NT2/D1 (cell line): Measurements from ENCODE around the gene CCND2.

Source experiments
- DNase-seq: peaks from one replicate; pipeline ENCODE4 v3.0.0-alpha.2; 2011; ENCODE audit warnings: low read depth, low spot score
- H3K27me3 ChIP-seq: 2 replicates; pipeline ENCODE4 v1.6.0; 2011; ENCODE audit warnings: mild to moderate bottlenecking; ENCODE audit not compliant: insufficient read length, insufficient read depth
- H3K36me3 ChIP-seq: 2 replicates; pipeline ENCODE4 v1.6.1; 2011; ENCODE audit warnings: mild to moderate bottlenecking, low read length, mixed read lengths; ENCODE audit not compliant: insufficient read depth, insufficient read length
- H3K4me1 ChIP-seq: 2 replicates; pipeline ENCODE4 v1.5.1; 2011; ENCODE audit not compliant: insufficient read depth, insufficient read length
- H3K4me3 ChIP-seq: 2 replicates; pipeline ENCODE4 v1.5.1; 2011; ENCODE audit warnings: low read depth; ENCODE audit not compliant: insufficient read length
- H3K9ac ChIP-seq: 2 replicates; pipeline ENCODE4 v1.6.0; 2011; ENCODE audit warnings: low read depth; ENCODE audit not compliant: insufficient read length
- H3K9me3 ChIP-seq: 2 replicates; pipeline ENCODE4 v1.5.1; 2011; ENCODE audit warnings: mild to moderate bottlenecking, low read length; ENCODE audit not compliant: insufficient read depth
- SUZ12 ChIP-seq: IDR thresholded peaks from 2 replicates; pipeline ENCODE4 v1.6.1; 2011; ENCODE audit not compliant: insufficient read length, insufficient read depth; ENCODE audit errors: extremely low read depth
- YY1 ChIP-seq: IDR thresholded peaks from 2 replicates; pipeline ENCODE4 v1.6.1; 2011; ENCODE audit not compliant: insufficient read length, insufficient read depth
- ZNF274 ChIP-seq: IDR thresholded peaks from 2 replicates; pipeline ENCODE4 v1.6.1; 2011; ENCODE audit warnings: mild to moderate bottlenecking, low read depth, low read length

Gene CCND2

GRCh38 chr12:4296751-4297150, 23.2 kb downstream of the CCND2 start:
- TF ChIP-seq YY1 (no peak), ZNF274 (no peak), SUZ12 (no peak)

GRCh38 chr12:4297617-4298016, 24.1 kb downstream of the CCND2 start:
- H3K4me1 ChIP-seq, result peaks cover 12% of the 10 kb centered on the region
- DNase-seq, result no peak
- H3K27me3 ChIP-seq, result no peaks in the 10 kb centered on the region
- H3K9me3 ChIP-seq, result no peaks in the 10 kb centered on the region
- no peak overlapping the region for H3K9ac ChIP-seq
- peaks cover 94% of the 10 kb centered on the region for H3K36me3 ChIP-seq
- H3K4me3 ChIP-seq, result no peak overlapping the region
- TF ChIP-seq YY1 (no peak), ZNF274 (no peak), SUZ12 (no peak)

More at GRCh38 chr12:4296751-4297150, 23.2 kb downstream of the CCND2 start:
- Histone ChIP-seq H3K36me3 (peaks cover 94% of the 10 kb centered on the region), H3K4me1 (peaks cover 12% of the 10 kb centered on the region), H3K27me3 (no peaks in the 10 kb centered on the region), H3K9ac (no peak overlapping the region), H3K9me3 (no peaks in the 10 kb centered on the region), H3K4me3 (no peak overlapping the region)
- no peak for DNase-seq

GRCh38 chr12:4300883-4301282, 27.3 kb downstream of the CCND2 start:
- no peak overlapping the region for H3K4me3 ChIP-seq
- no peak overlapping the region for H3K9ac ChIP-seq
- H3K4me1 ChIP-seq, result no peaks in the 10 kb centered on the region
- H3K36me3 ChIP-seq, result peaks cover 94% of the 10 kb centered on the region
- TF ChIP-seq YY1, result no peak
- TF ChIP-seq SUZ12, result no peak
- TF ChIP-seq ZNF274, result no peak
- no peak for DNase-seq
- no peaks in the 10 kb centered on the region for H3K9me3 ChIP-seq
- no peaks in the 10 kb centered on the region for H3K27me3 ChIP-seq

GRCh38 chr12:4301932-4302501, 28.5 kb downstream of the CCND2 start:
- peaks cover 83% of the 10 kb centered on the region for H3K36me3 ChIP-seq
- H3K9ac ChIP-seq, result no peak overlapping the region
- H3K27me3 ChIP-seq, result no peaks in the 10 kb centered on the region
- H3K4me1 ChIP-seq, result no peaks in the 10 kb centered on the region
- H3K9me3 ChIP-seq, result no peaks in the 10 kb centered on the region
- H3K4me3 ChIP-seq, result no peak overlapping the region
- TF ChIP-seq ZNF274 (no peak), SUZ12 (no peak), YY1 (no peak)
- no peak for DNase-seq

- Histone ChIP-seq H3K9ac (no peak overlapping the region), H3K36me3 (peaks cover 77% of the 10 kb centered on the region), H3K9me3 (no peaks in the 10 kb centered on the region), H3K4me1 (no peaks in the 10 kb centered on the region), H3K27me3 (no peaks in the 10 kb centered on the region), H3K4me3 (no peak overlapping the region)
- TF ChIP-seq ZNF274 (no peak), YY1 (no peak)
- no peak for DNase-seq
Observed at GRCh38 chr12:4302881-4303280, 29.3 kb downstream of the CCND2 start.

- Histone ChIP-seq H3K4me1 (peaks cover 4% of the 10 kb centered on the region), H3K36me3 (peaks cover 68% of the 10 kb centered on the region), H3K4me3 (no peak overlapping the region), H3K9ac (no peak overlapping the region), H3K9me3 (no peaks in the 10 kb centered on the region), H3K27me3 (no peaks in the 10 kb centered on the region)
- DNase-seq, result no peak
- no peak for TF ChIP-seq SUZ12
- no peak for TF ChIP-seq YY1
- no peak for TF ChIP-seq ZNF274
Observed at GRCh38 chr12:4303750-4304149, 30.2 kb downstream of the CCND2 start.

- peak; percentile 95 for DNase-seq
- no peak for TF ChIP-seq ZNF274
- TF ChIP-seq YY1, result no peak
- TF ChIP-seq SUZ12, result no peak
- Histone ChIP-seq H3K9ac (peak overlapping the region; percentile 72), H3K4me1 (peaks cover 4% of the 10 kb centered on the region), H3K4me3 (peak overlapping the region; percentile 27), H3K9me3 (no peaks in the 10 kb centered on the region), H3K27me3 (no peaks in the 10 kb centered on the region), H3K36me3 (peaks cover 30% of the 10 kb centered on the region)
Observed at GRCh38 chr12:4307593-4308333, 34.2 kb downstream of the CCND2 start.
